ENCODE measurements around the gene NR5A2.

GRCh38 chr1:200116324-200116723, 88.8 kb downstream of the NR5A2 start:
- TF ChIP-seq TAF1 (IDR thresholded peaks at IDR 0.05; ENCODE audit: borderline replicate concordance, insufficient read depth, low read length): no peak
- TF ChIP-seq, protein P1, sequence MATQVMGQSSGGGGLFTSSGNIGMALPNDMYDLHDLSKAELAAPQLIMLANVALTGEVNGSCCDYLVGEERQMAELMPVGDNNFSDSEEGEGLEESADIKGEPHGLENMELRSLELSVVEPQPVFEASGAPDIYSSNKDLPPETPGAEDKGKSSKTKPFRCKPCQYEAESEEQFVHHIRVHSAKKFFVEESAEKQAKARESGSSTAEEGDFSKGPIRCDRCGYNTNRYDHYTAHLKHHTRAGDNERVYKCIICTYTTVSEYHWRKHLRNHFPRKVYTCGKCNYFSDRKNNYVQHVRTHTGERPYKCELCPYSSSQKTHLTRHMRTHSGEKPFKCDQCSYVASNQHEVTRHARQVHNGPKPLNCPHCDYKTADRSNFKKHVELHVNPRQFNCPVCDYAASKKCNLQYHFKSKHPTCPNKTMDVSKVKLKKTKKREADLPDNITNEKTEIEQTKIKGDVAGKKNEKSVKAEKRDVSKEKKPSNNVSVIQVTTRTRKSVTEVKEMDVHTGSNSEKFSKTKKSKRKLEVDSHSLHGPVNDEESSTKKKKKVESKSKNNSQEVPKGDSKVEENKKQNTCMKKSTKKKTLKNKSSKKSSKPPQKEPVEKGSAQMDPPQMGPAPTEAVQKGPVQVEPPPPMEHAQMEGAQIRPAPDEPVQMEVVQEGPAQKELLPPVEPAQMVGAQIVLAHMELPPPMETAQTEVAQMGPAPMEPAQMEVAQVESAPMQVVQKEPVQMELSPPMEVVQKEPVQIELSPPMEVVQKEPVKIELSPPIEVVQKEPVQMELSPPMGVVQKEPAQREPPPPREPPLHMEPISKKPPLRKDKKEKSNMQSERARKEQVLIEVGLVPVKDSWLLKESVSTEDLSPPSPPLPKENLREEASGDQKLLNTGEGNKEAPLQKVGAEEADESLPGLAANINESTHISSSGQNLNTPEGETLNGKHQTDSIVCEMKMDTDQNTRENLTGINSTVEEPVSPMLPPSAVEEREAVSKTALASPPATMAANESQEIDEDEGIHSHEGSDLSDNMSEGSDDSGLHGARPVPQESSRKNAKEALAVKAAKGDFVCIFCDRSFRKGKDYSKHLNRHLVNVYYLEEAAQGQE (IDR thresholded peaks at IDR 0.05; ENCODE audit: insufficient read depth in 1 of 2, low read depth in 2 of 2, low read length in 2 of 2): no peak
- no peak for TF ChIP-seq SIN3A (IDR thresholded peaks at IDR 0.05; ENCODE audit: borderline replicate concordance, insufficient read depth, low read length)
- no peak for TF ChIP-seq POLR2AphosphoS5 (IDR thresholded peaks at IDR 0.05; ENCODE audit: low read depth, low read length)

All from PFSK-1 (cell line).